ENCODE measurements around the gene ERN1.

- TF ChIP-seq POLR2AphosphoS5 (IDR thresholded peaks at IDR 0.05; ENCODE audit: low read depth) = no peak
- no peak for TF ChIP-seq CTCF (IDR thresholded peaks at IDR 0.05; ENCODE audit: insufficient read depth, low read length)
- TF ChIP-seq REST (IDR thresholded peaks at IDR 0.05; ENCODE audit: insufficient replicate concordance, low read depth) = no peak
Measured at GRCh38 chr17:63991611-63992010, 138.3 kb downstream of the ERN1 start.

Measured in HL-60 (cell line).